ENCODE results near the gene B3GNT2.

Gene B3GNT2

GRCh38 chr2:62216113-62216512 lies 20.2 kb downstream of the B3GNT2 start:
- no peak for TF ChIP-seq CTCF (IDR thresholded peaks at IDR 0.05; ENCODE audit: low read depth, low read length, missing control alignments)
- no peak overlapping the region for H3K4me3 ChIP-seq (replicated peaks; ENCODE audit: low read depth, low read length)
- no peak for DNase-seq (ENCODE audit: extremely low read depth, low read depth)

- no peak for TF ChIP-seq CTCF (IDR thresholded peaks at IDR 0.05; ENCODE audit: low read depth, low read length, missing control alignments)
- peak; percentile 35 for DNase-seq (ENCODE audit: extremely low read depth, low read depth)
- H3K4me3 ChIP-seq (replicated peaks; ENCODE audit: low read depth, low read length), result no peak overlapping the region
Measured at GRCh38 chr2:62216616-62217015, 20.7 kb downstream of the B3GNT2 start.

GRCh38 chr2:62217421-62217820 lies 21.5 kb downstream of the B3GNT2 start:
- TF ChIP-seq CTCF (IDR thresholded peaks at IDR 0.05; ENCODE audit: low read depth, low read length, missing control alignments), result no peak
- DNase-seq (ENCODE audit: extremely low read depth, low read depth), result no peak

GRCh38 chr2:62217970-62218369 lies 22.1 kb downstream of the B3GNT2 start:
- TF ChIP-seq CTCF (IDR thresholded peaks at IDR 0.05; ENCODE audit: low read depth, low read length, missing control alignments), result no peak
- no peak for DNase-seq (ENCODE audit: extremely low read depth, low read depth)
- no peak overlapping the region for H3K4me3 ChIP-seq (replicated peaks; ENCODE audit: low read depth, low read length)

More at GRCh38 chr2:62217421-62217820, 21.5 kb downstream of the B3GNT2 start:
- no peak overlapping the region for H3K4me3 ChIP-seq (replicated peaks; ENCODE audit: low read depth, low read length)

GRCh38 chr2:62219407-62220159 lies 23.7 kb downstream of the B3GNT2 start:
- no peak overlapping the region for H3K4me3 ChIP-seq (replicated peaks; ENCODE audit: low read depth, low read length)
- no peak for DNase-seq (ENCODE audit: extremely low read depth, low read depth)
- no peak for TF ChIP-seq CTCF (IDR thresholded peaks at IDR 0.05; ENCODE audit: low read depth, low read length, missing control alignments)

- H3K4me3 ChIP-seq (replicated peaks; ENCODE audit: low read depth, low read length), result no peak overlapping the region
- DNase-seq (ENCODE audit: extremely low read depth, low read depth), result no peak
- no peak for TF ChIP-seq CTCF (IDR thresholded peaks at IDR 0.05; ENCODE audit: low read depth, low read length, missing control alignments)
Measured at GRCh38 chr2:62221141-62221540, 25.2 kb downstream of the B3GNT2 start.

GRCh38 chr2:62222171-62222570 lies 26.3 kb downstream of the B3GNT2 start:
- no peak overlapping the region for H3K4me3 ChIP-seq (replicated peaks; ENCODE audit: low read depth, low read length)
- TF ChIP-seq CTCF (IDR thresholded peaks at IDR 0.05; ENCODE audit: low read depth, low read length, missing control alignments), result no peak
- DNase-seq (ENCODE audit: extremely low read depth, low read depth), result no peak

Measured in HFF-Myc (cell line).